K562 (cell line): ENCODE data around the gene VAC14. TPM values are rescaled to one million over a fixed set of nuclear protein-coding genes. Genes with fewer than 3 reads are reported as not detected.
A peak's percentile ranks its signal among the peaks of the same experiment; 100 is the strongest.

Source experiments
- POLR2H ChIP-seq: IDR thresholded peaks from 2 replicates; pipeline ENCODE4 v1.6.1; 2016; ENCODE audit warnings: missing genetic modification characterization, low read depth, mild to moderate bottlenecking, control low read depth, missing compliant biosample characterization, moderate library complexity
- REST ChIP-seq, 2 experiments: fragments of 450-650 bp; formaldehyde crosslinking in 1 of 2; IDR thresholded peaks; 2 replicates each; pipeline versions ENCODE4 v1.4.0 to v1.6.1; 2014 to 2020; ENCODE audit warnings: mild to moderate bottlenecking in 2 of 2, borderline replicate concordance in 1 of 2, low read depth in 1 of 2
- TFAP4 ChIP-seq: sonication (generic); formaldehyde crosslinking; IDR thresholded peaks from 2 replicates; pipeline ENCODE4 v1.8.0; 2022; ENCODE audit warnings: missing genetic modification reagents, mild to moderate bottlenecking, moderate library complexity, borderline replicate concordance
- ZBTB40 ChIP-seq, 2 experiments: fragments of 450-650 bp in 1 of 2; sonication (generic) in 1 of 2; formaldehyde crosslinking in 1 of 2; IDR thresholded peaks; 2 replicates each; pipeline versions ENCODE4 v1.7.1 to v1.9.0; 2016 to 2022; ENCODE audit warnings: inconsistent platforms in 1 of 2, mild to moderate bottlenecking in 1 of 2, missing genetic modification reagents in 1 of 2
- ZNF282 ChIP-seq: sonication (generic); formaldehyde crosslinking; IDR thresholded peaks from 2 replicates; pipeline ENCODE4 v1.8.1; 2023; ENCODE audit warnings: missing genetic modification reagents
- polyA plus RNA-seq, 8 experiments: library from polyadenylated mRNA; depleted of rRNA in 4 of 8; stranded (reverse) in 5 of 8; unstranded in 3 of 8; fragments of >200 nt; fragmentation: Nextera tagmentation in 2 of 8; fragmentation: Illumina TruSeq in 1 of 8; extraction: Ambion mirVana in 2 of 8; extraction: Trizol in 1 of 8; gene quantifications; 2 replicates each; pipeline versions ENCODE4 v1.2.1 to v1.2.3, GENCODE V29; 2011 to 2014; ENCODE audit warnings: inconsistent platforms in 1 of 8, missing spikeins in 1 of 8
- total RNA-seq, 7 experiments: library from RNA; depleted of rRNA in 6 of 7; stranded (reverse); fragments of >200 nt in 6 of 7; fragmentation: Illumina TruSeq in 2 of 7; extraction: Trizol in 2 of 7; gene quantifications; 2 replicates each; pipeline versions ENCODE4 v1.2.1 to v1.2.3, GENCODE V29; 2011 to 2021; ENCODE audit warnings: low replicate concordance in 1 of 7
- TF ChIP-seq, protein P1 (sequence below): fragments of 450-650 bp; formaldehyde crosslinking; IDR thresholded peaks from 2 replicates; pipeline ENCODE4 v1.4.0; 2022; ENCODE audit warnings: mild to moderate bottlenecking, moderate library complexity

The VAC14 gene
- total and polyA plus RNA-seq, 9 of the 15 experiments (the other 6 are each of a cell fraction or from before 2014, with no cell fraction given), result 1.3 to 41.6 (median 26.6) TPM

DNA sequence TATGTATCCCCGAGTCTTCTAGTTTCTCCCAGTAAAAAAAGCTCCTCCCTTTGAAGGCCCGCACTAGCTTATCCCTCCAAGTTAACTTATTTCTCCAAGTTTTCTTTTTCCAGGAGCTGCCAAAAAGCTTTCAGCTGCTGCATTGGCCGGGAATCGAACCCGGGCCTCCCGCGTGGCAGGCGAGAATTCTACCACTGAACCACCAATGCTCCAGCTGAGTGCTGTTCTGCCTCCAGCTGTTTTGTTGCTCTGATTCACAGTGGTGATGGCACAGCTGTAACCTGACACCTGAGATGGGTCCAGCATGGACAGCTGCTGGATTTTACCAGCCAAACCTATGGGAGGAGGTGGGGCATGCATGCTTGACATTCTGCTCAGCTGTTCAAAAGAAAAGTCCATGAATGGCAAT lies 22.1 kb downstream of the VAC14 start (continued):
- TF ChIP-seq REST (IDR thresholded peaks at IDR 0.05; ENCODE audit: borderline replicate concordance) (0 out of 2 replicates have a peak, but pooled peaks have one; percentile 7), REST (CRISPR knock-in tag; IDR thresholded peaks at IDR 0.05; ENCODE audit: low read depth) (no peak), POLR2H (tag) (peak; percentile 94), ZNF282 (CRISPR knock-in tag) (no peak), TFAP4 (CRISPR knock-in tag) (peak; percentile 96), ZBTB40 (IDR thresholded peaks at IDR 0.05) (0 out of 2 replicates have a peak, but pooled peaks have one; percentile 52), ZBTB40 (CRISPR knock-in tag; IDR thresholded peaks at IDR 0.05) (no peak)
- TF ChIP-seq, protein P1, sequence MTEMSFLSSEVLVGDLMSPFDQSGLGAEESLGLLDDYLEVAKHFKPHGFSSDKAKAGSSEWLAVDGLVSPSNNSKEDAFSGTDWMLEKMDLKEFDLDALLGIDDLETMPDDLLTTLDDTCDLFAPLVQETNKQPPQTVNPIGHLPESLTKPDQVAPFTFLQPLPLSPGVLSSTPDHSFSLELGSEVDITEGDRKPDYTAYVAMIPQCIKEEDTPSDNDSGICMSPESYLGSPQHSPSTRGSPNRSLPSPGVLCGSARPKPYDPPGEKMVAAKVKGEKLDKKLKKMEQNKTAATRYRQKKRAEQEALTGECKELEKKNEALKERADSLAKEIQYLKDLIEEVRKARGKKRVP (CRISPR knock-in tag), result no peak
- TF ChIP-seq, all 486 proteins: peak for 8
